ENCODE data around the gene TRAPPC2L.

DNA sequence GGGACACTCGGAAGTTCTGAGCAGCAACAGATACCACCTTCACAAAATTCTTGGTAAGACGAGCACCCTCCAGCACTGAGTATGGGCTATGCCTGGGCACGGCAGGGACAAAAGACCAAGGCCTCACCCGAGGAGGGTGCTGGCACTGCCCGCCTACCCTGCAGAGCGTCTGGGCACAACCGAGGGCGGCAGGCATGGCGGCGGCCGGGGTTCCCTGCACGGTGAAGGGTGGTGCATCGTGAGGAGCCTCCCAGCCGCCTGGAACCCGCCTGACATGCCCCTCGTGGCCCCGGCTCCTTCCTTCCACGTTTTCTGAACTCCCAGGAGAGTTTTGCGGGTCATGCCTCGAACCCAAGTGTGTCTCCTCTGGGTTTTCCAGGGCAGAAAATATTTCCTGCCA is 19.1 kb upstream of the TRAPPC2L start:
- TF ChIP-seq, protein P1, sequence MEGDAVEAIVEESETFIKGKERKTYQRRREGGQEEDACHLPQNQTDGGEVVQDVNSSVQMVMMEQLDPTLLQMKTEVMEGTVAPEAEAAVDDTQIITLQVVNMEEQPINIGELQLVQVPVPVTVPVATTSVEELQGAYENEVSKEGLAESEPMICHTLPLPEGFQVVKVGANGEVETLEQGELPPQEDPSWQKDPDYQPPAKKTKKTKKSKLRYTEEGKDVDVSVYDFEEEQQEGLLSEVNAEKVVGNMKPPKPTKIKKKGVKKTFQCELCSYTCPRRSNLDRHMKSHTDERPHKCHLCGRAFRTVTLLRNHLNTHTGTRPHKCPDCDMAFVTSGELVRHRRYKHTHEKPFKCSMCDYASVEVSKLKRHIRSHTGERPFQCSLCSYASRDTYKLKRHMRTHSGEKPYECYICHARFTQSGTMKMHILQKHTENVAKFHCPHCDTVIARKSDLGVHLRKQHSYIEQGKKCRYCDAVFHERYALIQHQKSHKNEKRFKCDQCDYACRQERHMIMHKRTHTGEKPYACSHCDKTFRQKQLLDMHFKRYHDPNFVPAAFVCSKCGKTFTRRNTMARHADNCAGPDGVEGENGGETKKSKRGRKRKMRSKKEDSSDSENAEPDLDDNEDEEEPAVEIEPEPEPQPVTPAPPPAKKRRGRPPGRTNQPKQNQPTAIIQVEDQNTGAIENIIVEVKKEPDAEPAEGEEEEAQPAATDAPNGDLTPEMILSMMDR (IDR thresholded peaks at IDR 0.05) = no peak
- TF ChIP-seq POLR2AphosphoS5 (IDR thresholded peaks at IDR 0.05) (no peak), EP300 (IDR thresholded peaks at IDR 0.05) (no peak)

All from upper lobe of left lung (tissue), 4 donors.